Activated CD8-positive, alpha-beta T cell treated with anti-CD3 and anti-CD28 coated beads for 36 hours (primary cell): ENCODE measurements around the gene C1QTNF8. TPM values are rescaled to one million over a fixed set of nuclear protein-coding genes. Genes with fewer than 3 reads are reported as not detected.

Source experiments
- ATAC-seq: fragments of 200-7000 bp; cut with Tn5 transposase; one replicate; pipeline ENCODE4 v1.10.0; 2021; ENCODE audit warnings: mild to moderate bottlenecking, moderate library complexity
- CTCF ChIA-PET: fragments of 350-600 bp; sonication (Branson Sonifier 250); formaldehyde crosslinking; loops from one replicate; lab custom pipeline; 2021; ENCODE audit warnings: antibody characterized with exemption; lab: Charles Lee
- POLR2A ChIA-PET: fragments of 350-600 bp; sonication (Branson Sonifier 250); formaldehyde crosslinking; loops from one replicate; lab custom pipeline; 2021; ENCODE audit warnings: antibody characterized with exemption; lab: Charles Lee
- DNase-seq: peaks from one replicate; pipeline ENCODE4 v3.0.0-alpha.2; 2020
- H3K27ac Mint-ChIP-seq: one replicate; pipeline ENCODE4 v1.8.0; 2021; ENCODE audit warnings: mild to moderate bottlenecking, mixed read lengths
- H3K27me3 Mint-ChIP-seq: one replicate; pipeline ENCODE4 v1.8.0; 2021; ENCODE audit warnings: mixed read lengths
- H3K36me3 Mint-ChIP-seq: one replicate; pipeline ENCODE4 v1.8.0; 2021; ENCODE audit warnings: low read depth, mixed read lengths
- H3K4me1 Mint-ChIP-seq: one replicate; pipeline ENCODE4 v1.8.0; 2021; ENCODE audit warnings: low read depth, mixed read lengths
- H3K4me3 Mint-ChIP-seq: one replicate; pipeline ENCODE4 v1.8.0; 2021; ENCODE audit warnings: mild to moderate bottlenecking, moderate library complexity, mixed read lengths
- H3K9me3 Mint-ChIP-seq: one replicate; pipeline ENCODE4 v1.8.0; 2021; ENCODE audit warnings: mixed read lengths
- CTCF ChIP-seq: fragments of 200-600 bp; IDR thresholded peaks from one replicate; pipeline ENCODE4 v1.8.0; 2022; ENCODE audit warnings: antibody characterized with exemption, mild to moderate bottlenecking
- intact Hi-C: fragments of 100-400 bp; cut with micrococcal nuclease; formaldehyde crosslinking; loops from one replicate; pipeline ENCODE4 v1.10.0; 2022
- total RNA-seq, 2 experiments: library from RNA; stranded (reverse); gene quantifications; one replicate each; pipeline ENCODE4 v1.2.3, GENCODE V29; 2021

The C1QTNF8 gene
- total RNA-seq, 2 experiments from 2014 or later: not detected

GRCh38 chr16:1058216-1058615 is 37.8 kb downstream of the C1QTNF8 start:
- no peak for DNase-seq
- intact Hi-C loops: loop anchor here (10.0 kb wide), 1 partner anchor 243 kb away; no protein-coding TSS in a partner anchor
- ChIA-PET POLR2A (interaction anchor here (1.0 kb wide), 1 partner anchor 13 kb away, joined by 3 read pairs; no protein-coding TSS in a partner anchor), CTCF (interaction anchor here (0.6 to 2.6 kb wide), 11 partner anchors 10 to 339 kb away, joined by 3 to 13 read pairs (median 4); no protein-coding TSS in a partner anchor)
- H3K9me3 Mint-ChIP-seq: peaks cover 4% of the 10 kb centered on the region
- no peak for ATAC-seq
- TF ChIP-seq CTCF: no peak
- no peaks in the 10 kb centered on the region for H3K4me1 Mint-ChIP-seq
- no peaks in the 10 kb centered on the region for H3K36me3 Mint-ChIP-seq
- H3K4me3 Mint-ChIP-seq: no peak overlapping the region
- H3K27ac Mint-ChIP-seq: no peak overlapping the region
- no peaks in the 10 kb centered on the region for H3K27me3 Mint-ChIP-seq

- peak; percentile 96 for TF ChIP-seq CTCF
- ChIA-PET CTCF (interaction anchor here (0.6 to 2.6 kb wide), 22 partner anchors 9 to 338 kb away, joined by 3 to 13 read pairs (median 4); no protein-coding TSS in a partner anchor), POLR2A (interaction anchor here (0.6 to 0.7 kb wide), 2 partner anchors 36 kb away, joined by 3 to 4 read pairs; no protein-coding TSS in a partner anchor)
- H3K36me3 Mint-ChIP-seq: no peaks in the 10 kb centered on the region
- intact Hi-C loops: loop anchor here (10.0 kb wide), 1 partner anchor 243 kb away; no protein-coding TSS in a partner anchor
- peak; percentile 77 for DNase-seq
- H3K27ac Mint-ChIP-seq: no peak overlapping the region
- peak; percentile 76 for ATAC-seq
- H3K9me3 Mint-ChIP-seq: peaks cover 4% of the 10 kb centered on the region
- no peak overlapping the region for H3K4me3 Mint-ChIP-seq
- H3K4me1 Mint-ChIP-seq: no peaks in the 10 kb centered on the region
- no peaks in the 10 kb centered on the region for H3K27me3 Mint-ChIP-seq
These were observed 38.7 kb downstream of the C1QTNF8 start for GRCh38 chr16:1057252-1057932.

- no peak for TF ChIP-seq CTCF
- intact Hi-C loops: loop anchor here (10.0 kb wide), 1 partner anchor 241 kb away; no protein-coding TSS in a partner anchor
- DNase-seq: no peak
- Mint-ChIP-seq H3K4me1 (no peaks in the 10 kb centered on the region), H3K27ac (no peak overlapping the region), H3K27me3 (no peaks in the 10 kb centered on the region), H3K36me3 (no peaks in the 10 kb centered on the region), H3K4me3 (no peak overlapping the region), H3K9me3 (peaks cover 4% of the 10 kb centered on the region)
- ChIA-PET CTCF (interaction anchor here (0.6 to 2.6 kb wide), 10 partner anchors 8 to 271 kb away, joined by 3 to 13 read pairs (median 4); no protein-coding TSS in a partner anchor), POLR2A (no interaction called here)
- ATAC-seq: no peak
These were observed 39.8 kb downstream of the C1QTNF8 start for GRCh38 chr16:1056196-1056595.

- POLR2A ChIA-PET: interaction anchor here (1.0 kb wide), 1 partner anchor 49 kb away, joined by 3 read pairs; no protein-coding TSS in a partner anchor
- intact Hi-C loops: loop anchor here (10.0 kb wide), 1 partner anchor 241 kb away; no protein-coding TSS in a partner anchor
- no peaks in the 10 kb centered on the region for H3K36me3 Mint-ChIP-seq
- CTCF ChIA-PET: interaction anchor here (0.9 to 1.7 kb wide), 7 partner anchors 9 to 270 kb away, joined by 3 to 8 read pairs (median 4); no protein-coding TSS in a partner anchor
- DNase-seq (no peak), ATAC-seq (no peak)
- no peaks in the 10 kb centered on the region for H3K4me1 Mint-ChIP-seq
- no peak overlapping the region for H3K27ac Mint-ChIP-seq
- no peak for TF ChIP-seq CTCF
- H3K27me3 Mint-ChIP-seq: no peaks in the 10 kb centered on the region
- no peak overlapping the region for H3K4me3 Mint-ChIP-seq
- peaks cover 4% of the 10 kb centered on the region for H3K9me3 Mint-ChIP-seq
These were observed 40.5 kb downstream of the C1QTNF8 start for GRCh38 chr16:1055557-1055924.
